ENCODE data around the gene NDFIP1.

Gene NDFIP1

GRCh38 chr5:142095035-142095434 lies 13.5 kb upstream of the NDFIP1 start:
- FAIRE-seq = no peak

GRCh38 chr5:142095651-142096330 lies 12.8 kb upstream of the NDFIP1 start:
- no peak for FAIRE-seq

GRCh38 chr5:142096382-142096781 lies 12.2 kb upstream of the NDFIP1 start:
- no peak for FAIRE-seq

GRCh38 chr5:142097681-142098080 lies 10.9 kb upstream of the NDFIP1 start:
- FAIRE-seq = no peak

- no peak for FAIRE-seq
Observed at GRCh38 chr5:142098275-142098674, 10.3 kb upstream of the NDFIP1 start.

- FAIRE-seq = no peak
Observed at GRCh38 chr5:142098931-142099330, 9.6 kb upstream of the NDFIP1 start.

GRCh38 chr5:142100307-142100706 lies 8.3 kb upstream of the NDFIP1 start:
- FAIRE-seq = no peak

GRCh38 chr5:142102980-142103740 lies 5.4 kb upstream of the NDFIP1 start:
- no peak for FAIRE-seq

GRCh38 chr5:142104491-142104890 lies 4.1 kb upstream of the NDFIP1 start:
- no peak for FAIRE-seq

GRCh38 chr5:142106061-142106460 lies 2.5 kb upstream of the NDFIP1 start:
- no peak for FAIRE-seq

- no peak for FAIRE-seq
Observed at GRCh38 chr5:142107036-142107735, 1.4 kb upstream of the NDFIP1 start.

- FAIRE-seq = no peak
Observed at GRCh38 chr5:142107736-142108431, 695 bp upstream of the NDFIP1 start.

- FAIRE-seq = no peak
Observed at GRCh38 chr5:142109331-142110045, 909 bp downstream of the NDFIP1 start.

GRCh38 chr5:142110046-142110531 lies 1.5 kb downstream of the NDFIP1 start:
- no peak for FAIRE-seq

GRCh38 chr5:142110988-142111687 lies 2.6 kb downstream of the NDFIP1 start:
- no peak for FAIRE-seq

GRCh38 chr5:142114687-142115086 lies 6.1 kb downstream of the NDFIP1 start:
- no peak for FAIRE-seq

- no peak for FAIRE-seq
Observed at GRCh38 chr5:142115937-142116614, 7.5 kb downstream of the NDFIP1 start.

GRCh38 chr5:142117579-142118151 lies 9.1 kb downstream of the NDFIP1 start:
- FAIRE-seq = no peak

- FAIRE-seq = no peak
Observed at GRCh38 chr5:142118155-142118686, 9.6 kb downstream of the NDFIP1 start.

GRCh38 chr5:142119051-142119625 lies 10.6 kb downstream of the NDFIP1 start:
- FAIRE-seq = no peak
